ENCODE results near the gene NDFIP1. TPM values are rescaled to one million over a fixed set of nuclear protein-coding genes. Genes with fewer than 3 reads are reported as not detected.

Gene NDFIP1
- total and polyA plus RNA-seq, 2 of the 8 experiments (the other 6 are each of a cell fraction or from before 2014, with no cell fraction given): 8.8 to 27.1 TPM

DNA sequence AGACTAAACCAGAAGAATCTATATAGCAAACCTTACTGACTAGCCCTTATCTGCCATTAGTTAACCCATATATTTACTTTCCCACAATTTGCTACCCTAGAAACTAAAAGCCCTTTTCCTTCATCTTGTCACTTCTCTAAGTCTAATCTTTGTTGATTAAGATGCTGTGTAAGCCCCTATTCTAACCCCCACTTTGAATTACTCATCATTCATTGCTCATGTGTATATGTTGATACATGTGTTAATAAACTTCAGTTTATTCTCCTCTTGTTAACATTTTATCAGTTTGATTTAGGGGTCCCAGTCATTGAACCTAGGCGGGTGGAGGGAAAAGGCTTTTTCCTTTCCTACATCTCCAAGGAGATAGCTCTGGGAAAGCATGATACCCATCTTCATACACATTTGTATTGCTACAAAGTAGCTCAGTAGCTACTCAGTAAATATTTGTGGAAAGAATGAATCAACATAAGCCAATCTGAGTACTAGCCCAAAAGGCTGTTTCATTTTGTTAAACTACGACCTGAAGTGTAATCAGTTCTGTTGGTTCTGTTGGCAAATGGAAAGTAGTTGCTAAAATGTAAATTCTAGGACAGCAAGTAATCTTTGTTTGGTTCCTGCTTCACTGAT is 35.1 kb upstream of the NDFIP1 start:
- Histone ChIP-seq H2BK15ac (ENCODE audit: low read length) (no peak overlapping the region), H3K79me2 (ENCODE audit: control insufficient read depth in 1 of 2, insufficient read depth in 2 of 2, low read length in 2 of 2) (no peaks in the 10 kb centered on the region), H4K8ac (ENCODE audit: extremely low read depth, insufficient read depth, low read length) (no peak overlapping the region), H3K79me1 (ENCODE audit: low read depth, low read length) (no peaks in the 10 kb centered on the region), H3K36me3 (ENCODE audit: control insufficient read depth in 2 of 4, insufficient read depth in 4 of 4, low read length in 3 of 4) (no peaks in the 10 kb centered on the region), H3K4ac (replicated peaks; ENCODE audit: insufficient read length, low read depth, low read length) (no peak overlapping the region), H3K14ac (ENCODE audit: insufficient read length) (no peak overlapping the region), H4K5ac (ENCODE audit: insufficient read length, low read depth, low read length) (no peak overlapping the region), H2BK120ac (replicated peaks; ENCODE audit: low read depth, low read length) (no peak overlapping the region), H3K27ac (ENCODE audit: low read depth, low read length) (no peak overlapping the region), H3K4me1 (replicated peaks in 1 of 4; ENCODE audit: control insufficient read depth in 3 of 4, insufficient read depth in 4 of 4, low read length in 3 of 4) (no peaks in the 10 kb centered on the region), H3K23ac (ENCODE audit: insufficient read length) (no peak overlapping the region), H4K20me1 (replicated peaks in 1 of 2; ENCODE audit: control insufficient read depth in 1 of 2, insufficient read depth in 2 of 2, low read length in 2 of 2) (no peaks in the 10 kb centered on the region), H3K23me2 (ENCODE audit: low read depth, low read length) (no peaks in the 10 kb centered on the region), H3K4me3 (ENCODE audit: extremely low read depth in 1 of 4, insufficient read depth in 2 of 4, low read depth in 3 of 4, low read length in 4 of 4) (no peak overlapping the region), H3K9me3 (ENCODE audit: insufficient read depth in 2 of 2, low read depth in 1 of 2, low read length in 1 of 2) (peaks cover 2 to 4% of the 10 kb centered on the region in 2 experiments; a peak in 1 of 4 replicates), H2BK12ac (ENCODE audit: low read depth, low read length) (no peak overlapping the region), H3K4me2 (ENCODE audit: insufficient read depth in 1 of 2, low read depth in 2 of 2, low read length in 2 of 2) (no peak overlapping the region), H3K18ac (ENCODE audit: extremely low read depth, low read length) (no peak overlapping the region), H3K9ac (replicated peaks in 1 of 4; ENCODE audit: extremely low read depth in 1 of 4, low read depth in 3 of 4, low read length in 3 of 4) (no peak overlapping the region), H3K27me3 (replicated peaks in 1 of 4; ENCODE audit: control insufficient read depth in 3 of 4, extremely low read depth in 1 of 4, insufficient read depth in 3 of 4, low read length in 3 of 4) (no peaks in the 10 kb centered on the region), H2BK20ac (ENCODE audit: low read length) (no peak overlapping the region), H4K91ac (replicated peaks; ENCODE audit: insufficient read length, low read length) (no peak overlapping the region), H2BK5ac (ENCODE audit: low read depth, low read length) (no peak overlapping the region), H2AK5ac (ENCODE audit: low read depth, low read length) (no peak overlapping the region), H2AFZ (ENCODE audit: low read length) (no peak overlapping the region), H3K56ac (replicated peaks; ENCODE audit: insufficient read length, low read depth, low read length) (no peak overlapping the region)
- ChIA-PET POLR2A (ENCODE audit: partially characterized antibody) (no interaction called here), CTCF (ENCODE audit: partially characterized antibody) (interaction anchor here (1.5 kb wide), 1 partner anchor 70 kb away, joined by 7 read pairs; no protein-coding TSS in a partner anchor)
- WGBS, 2 experiments (ENCODE audit: extremely low coverage in 1 of 2, insufficient coverage in 1 of 2, insufficient read length in 1 of 2, insufficient replicate concordance in 2 of 2, low coverage in 1 of 2, low lambda C conversion rate in 2 of 2, missing lambda C conversion rate in 1 of 2): 89% methylated on average over 2 of the region's 2 CpGs; no CpG with 5 or more reads in 1 of the 2 experiments
- FAIRE-seq: no peak
- no peak for DNase-seq (ENCODE audit: low read depth in 1 of 2, low spot score in 2 of 2)
- TF ChIP-seq EZH2 (IDR thresholded peaks at IDR 0.05; ENCODE audit: low read depth, low read length, severe bottlenecking) (no peak), RAD21 (IDR thresholded peaks at IDR 0.05 in 1 of 2, conservative IDR thresholded peaks at IDR 0.05 in 1 of 2; ENCODE audit: low read depth in 2 of 2, low read length in 2 of 2) (no peak), CBX5 (IDR thresholded peaks at IDR 0.05; ENCODE audit: low read depth, low read length) (no peak), CBX8 (IDR thresholded peaks at IDR 0.05; ENCODE audit: borderline replicate concordance, low read depth, low read length) (no peak), BRCA1 (IDR thresholded peaks at IDR 0.05; ENCODE audit: low read depth, low read length) (no peak), TBP (IDR thresholded peaks at IDR 0.05; ENCODE audit: low read depth, low read length) (no peak), CREB1 (IDR thresholded peaks at IDR 0.05) (no peak)
- TF ChIP-seq, protein P1, sequence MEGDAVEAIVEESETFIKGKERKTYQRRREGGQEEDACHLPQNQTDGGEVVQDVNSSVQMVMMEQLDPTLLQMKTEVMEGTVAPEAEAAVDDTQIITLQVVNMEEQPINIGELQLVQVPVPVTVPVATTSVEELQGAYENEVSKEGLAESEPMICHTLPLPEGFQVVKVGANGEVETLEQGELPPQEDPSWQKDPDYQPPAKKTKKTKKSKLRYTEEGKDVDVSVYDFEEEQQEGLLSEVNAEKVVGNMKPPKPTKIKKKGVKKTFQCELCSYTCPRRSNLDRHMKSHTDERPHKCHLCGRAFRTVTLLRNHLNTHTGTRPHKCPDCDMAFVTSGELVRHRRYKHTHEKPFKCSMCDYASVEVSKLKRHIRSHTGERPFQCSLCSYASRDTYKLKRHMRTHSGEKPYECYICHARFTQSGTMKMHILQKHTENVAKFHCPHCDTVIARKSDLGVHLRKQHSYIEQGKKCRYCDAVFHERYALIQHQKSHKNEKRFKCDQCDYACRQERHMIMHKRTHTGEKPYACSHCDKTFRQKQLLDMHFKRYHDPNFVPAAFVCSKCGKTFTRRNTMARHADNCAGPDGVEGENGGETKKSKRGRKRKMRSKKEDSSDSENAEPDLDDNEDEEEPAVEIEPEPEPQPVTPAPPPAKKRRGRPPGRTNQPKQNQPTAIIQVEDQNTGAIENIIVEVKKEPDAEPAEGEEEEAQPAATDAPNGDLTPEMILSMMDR (IDR thresholded peaks at IDR 0.05; ENCODE audit: control extremely low read depth in 1 of 3, insufficient read depth in 1 of 3, low read depth in 1 of 3, low read length in 3 of 3): no peak
- TF ChIP-seq, protein P2, sequence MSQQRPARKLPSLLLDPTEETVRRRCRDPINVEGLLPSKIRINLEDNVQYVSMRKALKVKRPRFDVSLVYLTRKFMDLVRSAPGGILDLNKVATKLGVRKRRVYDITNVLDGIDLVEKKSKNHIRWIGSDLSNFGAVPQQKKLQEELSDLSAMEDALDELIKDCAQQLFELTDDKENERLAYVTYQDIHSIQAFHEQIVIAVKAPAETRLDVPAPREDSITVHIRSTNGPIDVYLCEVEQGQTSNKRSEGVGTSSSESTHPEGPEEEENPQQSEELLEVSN (IDR thresholded peaks at IDR 0.05): no peak
